Measurements from ENCODE around the gene MYBBP1A. TPM values are rescaled to one million over a fixed set of nuclear protein-coding genes. Genes with fewer than 3 reads are reported as not detected.

MYBBP1A gene
- total and polyA plus RNA-seq, 2 of the 13 experiments (the other 11 are each of a cell fraction or from before 2014, with no cell fraction given): 18.6 to 54.8 TPM

DNA sequence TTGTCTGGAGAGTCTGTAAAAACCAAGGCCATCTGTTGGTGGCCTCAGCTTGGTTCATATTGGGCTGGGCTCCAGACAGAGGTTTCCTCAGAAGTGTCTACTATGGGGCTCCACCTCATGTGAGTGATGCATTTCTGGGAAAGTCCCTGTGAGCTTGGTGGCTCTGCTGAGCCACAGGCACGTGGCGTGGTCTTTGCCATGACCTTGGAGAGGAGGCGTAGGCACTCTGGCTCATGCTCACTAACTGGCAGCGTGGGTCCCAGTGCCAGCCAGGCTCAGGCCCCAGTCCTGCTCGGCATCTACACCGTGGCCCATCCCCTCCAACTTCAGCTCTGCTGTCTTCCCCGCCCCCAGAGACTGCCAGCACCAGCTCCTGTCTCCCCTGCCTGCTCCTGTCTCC lies 18.5 kb upstream of the MYBBP1A start (continued):
- TF ChIP-seq FOXA3 (CRISPR knock-in tag; IDR thresholded peaks at IDR 0.05) (no peak), ZNF136 (CRISPR knock-in tag; IDR thresholded peaks at IDR 0.05; ENCODE audit: low read depth) (no peak), BHLHE40 (IDR thresholded peaks at IDR 0.05; ENCODE audit: low read length) (peak; percentile 45; the same call in 1 of the 2 replicates), HOXD1 (CRISPR knock-in tag; IDR thresholded peaks at IDR 0.05) (no peak), ZNF703 (CRISPR knock-in tag; IDR thresholded peaks at IDR 0.05; ENCODE audit: borderline replicate concordance) (no peak), GABPA (IDR thresholded peaks at IDR 0.05; ENCODE audit: low read depth, low read length) (no peak), GABPA (CRISPR knock-in tag; IDR thresholded peaks at IDR 0.05; ENCODE audit: low read depth) (no peak), YEATS2 (CRISPR knock-in tag; IDR thresholded peaks at IDR 0.05; ENCODE audit: borderline replicate concordance) (no peak), MBD4 (IDR thresholded peaks at IDR 0.05; ENCODE audit: borderline replicate concordance, low read length) (no peak), FOXC1 (CRISPR knock-in tag; IDR thresholded peaks at IDR 0.05; ENCODE audit: borderline replicate concordance) (no peak), NRL (CRISPR knock-in tag; IDR thresholded peaks at IDR 0.05; ENCODE audit: borderline replicate concordance) (0 out of 2 replicates have a peak, but pooled peaks have one; percentile 33), CCAR2 (optimal IDR thresholded peaks at IDR 0.05; ENCODE audit: low read depth, low read length) (no peak), ZSCAN30 (CRISPR knock-in tag; IDR thresholded peaks at IDR 0.05) (no peak), ZNF350 (CRISPR knock-in tag; IDR thresholded peaks at IDR 0.05; ENCODE audit: borderline replicate concordance, low read depth) (no peak)
- TF ChIP-seq, protein P1, sequence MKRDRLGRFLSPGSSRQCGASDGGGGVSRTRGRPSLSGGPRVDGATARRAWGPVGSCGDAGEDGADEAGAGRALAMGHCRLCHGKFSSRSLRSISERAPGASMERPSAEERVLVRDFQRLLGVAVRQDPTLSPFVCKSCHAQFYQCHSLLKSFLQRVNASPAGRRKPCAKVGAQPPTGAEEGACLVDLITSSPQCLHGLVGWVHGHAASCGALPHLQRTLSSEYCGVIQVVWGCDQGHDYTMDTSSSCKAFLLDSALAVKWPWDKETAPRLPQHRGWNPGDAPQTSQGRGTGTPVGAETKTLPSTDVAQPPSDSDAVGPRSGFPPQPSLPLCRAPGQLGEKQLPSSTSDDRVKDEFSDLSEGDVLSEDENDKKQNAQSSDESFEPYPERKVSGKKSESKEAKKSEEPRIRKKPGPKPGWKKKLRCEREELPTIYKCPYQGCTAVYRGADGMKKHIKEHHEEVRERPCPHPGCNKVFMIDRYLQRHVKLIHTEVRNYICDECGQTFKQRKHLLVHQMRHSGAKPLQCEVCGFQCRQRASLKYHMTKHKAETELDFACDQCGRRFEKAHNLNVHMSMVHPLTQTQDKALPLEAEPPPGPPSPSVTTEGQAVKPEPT (CRISPR knock-in tag; IDR thresholded peaks at IDR 0.05; ENCODE audit: low read depth): no peak
- TF ChIP-seq, protein P2, sequence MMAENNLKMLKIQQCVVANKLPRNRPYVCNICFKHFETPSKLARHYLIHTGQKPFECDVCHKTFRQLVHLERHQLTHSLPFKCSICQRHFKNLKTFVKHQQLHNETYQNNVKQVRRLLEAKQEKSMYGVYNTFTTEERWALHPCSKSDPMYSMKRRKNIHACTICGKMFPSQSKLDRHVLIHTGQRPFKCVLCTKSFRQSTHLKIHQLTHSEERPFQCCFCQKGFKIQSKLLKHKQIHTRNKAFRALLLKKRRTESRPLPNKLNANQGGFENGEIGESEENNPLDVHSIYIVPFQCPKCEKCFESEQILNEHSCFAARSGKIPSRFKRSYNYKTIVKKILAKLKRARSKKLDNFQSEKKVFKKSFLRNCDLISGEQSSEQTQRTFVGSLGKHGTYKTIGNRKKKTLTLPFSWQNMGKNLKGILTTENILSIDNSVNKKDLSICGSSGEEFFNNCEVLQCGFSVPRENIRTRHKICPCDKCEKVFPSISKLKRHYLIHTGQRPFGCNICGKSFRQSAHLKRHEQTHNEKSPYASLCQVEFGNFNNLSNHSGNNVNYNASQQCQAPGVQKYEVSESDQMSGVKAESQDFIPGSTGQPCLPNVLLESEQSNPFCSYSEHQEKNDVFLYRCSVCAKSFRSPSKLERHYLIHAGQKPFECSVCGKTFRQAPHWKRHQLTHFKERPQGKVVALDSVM (CRISPR knock-in tag; IDR thresholded peaks at IDR 0.05): 0 out of 2 replicates have a peak, but pooled peaks have one; percentile 1
- TF ChIP-seq, protein P3, sequence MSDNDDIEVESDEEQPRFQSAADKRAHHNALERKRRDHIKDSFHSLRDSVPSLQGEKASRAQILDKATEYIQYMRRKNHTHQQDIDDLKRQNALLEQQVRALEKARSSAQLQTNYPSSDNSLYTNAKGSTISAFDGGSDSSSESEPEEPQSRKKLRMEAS (IDR thresholded peaks at IDR 0.05): 0 out of 2 replicates have a peak, but pooled peaks have one; percentile 33
- TF ChIP-seq, protein P4, sequence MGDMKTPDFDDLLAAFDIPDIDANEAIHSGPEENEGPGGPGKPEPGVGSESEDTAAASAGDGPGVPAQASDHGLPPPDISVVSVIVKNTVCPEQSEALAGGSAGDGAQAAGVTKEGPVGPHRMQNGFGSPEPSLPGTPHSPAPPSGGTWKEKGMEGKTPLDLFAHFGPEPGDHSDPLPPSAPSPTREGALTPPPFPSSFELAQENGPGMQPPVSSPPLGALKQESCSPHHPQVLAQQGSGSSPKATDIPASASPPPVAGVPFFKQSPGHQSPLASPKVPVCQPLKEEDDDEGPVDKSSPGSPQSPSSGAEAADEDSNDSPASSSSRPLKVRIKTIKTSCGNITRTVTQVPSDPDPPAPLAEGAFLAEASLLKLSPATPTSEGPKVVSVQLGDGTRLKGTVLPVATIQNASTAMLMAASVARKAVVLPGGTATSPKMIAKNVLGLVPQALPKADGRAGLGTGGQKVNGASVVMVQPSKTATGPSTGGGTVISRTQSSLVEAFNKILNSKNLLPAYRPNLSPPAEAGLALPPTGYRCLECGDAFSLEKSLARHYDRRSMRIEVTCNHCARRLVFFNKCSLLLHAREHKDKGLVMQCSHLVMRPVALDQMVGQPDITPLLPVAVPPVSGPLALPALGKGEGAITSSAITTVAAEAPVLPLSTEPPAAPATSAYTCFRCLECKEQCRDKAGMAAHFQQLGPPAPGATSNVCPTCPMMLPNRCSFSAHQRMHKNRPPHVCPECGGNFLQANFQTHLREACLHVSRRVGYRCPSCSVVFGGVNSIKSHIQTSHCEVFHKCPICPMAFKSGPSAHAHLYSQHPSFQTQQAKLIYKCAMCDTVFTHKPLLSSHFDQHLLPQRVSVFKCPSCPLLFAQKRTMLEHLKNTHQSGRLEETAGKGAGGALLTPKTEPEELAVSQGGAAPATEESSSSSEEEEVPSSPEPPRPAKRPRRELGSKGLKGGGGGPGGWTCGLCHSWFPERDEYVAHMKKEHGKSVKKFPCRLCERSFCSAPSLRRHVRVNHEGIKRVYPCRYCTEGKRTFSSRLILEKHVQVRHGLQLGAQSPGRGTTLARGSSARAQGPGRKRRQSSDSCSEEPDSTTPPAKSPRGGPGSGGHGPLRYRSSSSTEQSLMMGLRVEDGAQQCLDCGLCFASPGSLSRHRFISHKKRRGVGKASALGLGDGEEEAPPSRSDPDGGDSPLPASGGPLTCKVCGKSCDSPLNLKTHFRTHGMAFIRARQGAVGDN (CRISPR knock-in tag; IDR thresholded peaks at IDR 0.05): peak; percentile 45; the same call in 1 of the 2 replicates
- TF ChIP-seq, protein P5, sequence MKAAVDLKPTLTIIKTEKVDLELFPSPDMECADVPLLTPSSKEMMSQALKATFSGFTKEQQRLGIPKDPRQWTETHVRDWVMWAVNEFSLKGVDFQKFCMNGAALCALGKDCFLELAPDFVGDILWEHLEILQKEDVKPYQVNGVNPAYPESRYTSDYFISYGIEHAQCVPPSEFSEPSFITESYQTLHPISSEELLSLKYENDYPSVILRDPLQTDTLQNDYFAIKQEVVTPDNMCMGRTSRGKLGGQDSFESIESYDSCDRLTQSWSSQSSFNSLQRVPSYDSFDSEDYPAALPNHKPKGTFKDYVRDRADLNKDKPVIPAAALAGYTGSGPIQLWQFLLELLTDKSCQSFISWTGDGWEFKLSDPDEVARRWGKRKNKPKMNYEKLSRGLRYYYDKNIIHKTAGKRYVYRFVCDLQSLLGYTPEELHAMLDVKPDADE (CRISPR knock-in tag; IDR thresholded peaks at IDR 0.05): no peak
- TF ChIP-seq, protein P6, sequence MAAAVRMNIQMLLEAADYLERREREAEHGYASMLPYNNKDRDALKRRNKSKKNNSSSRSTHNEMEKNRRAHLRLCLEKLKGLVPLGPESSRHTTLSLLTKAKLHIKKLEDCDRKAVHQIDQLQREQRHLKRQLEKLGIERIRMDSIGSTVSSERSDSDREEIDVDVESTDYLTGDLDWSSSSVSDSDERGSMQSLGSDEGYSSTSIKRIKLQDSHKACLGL (CRISPR knock-in tag; IDR thresholded peaks at IDR 0.05): no peak
